ENCODE results near the gene APBB2.

Gene APBB2

GRCh38 chr4:41142376-41143310 is 71.7 kb downstream of the APBB2 start:
- TF ChIP-seq, protein P1, sequence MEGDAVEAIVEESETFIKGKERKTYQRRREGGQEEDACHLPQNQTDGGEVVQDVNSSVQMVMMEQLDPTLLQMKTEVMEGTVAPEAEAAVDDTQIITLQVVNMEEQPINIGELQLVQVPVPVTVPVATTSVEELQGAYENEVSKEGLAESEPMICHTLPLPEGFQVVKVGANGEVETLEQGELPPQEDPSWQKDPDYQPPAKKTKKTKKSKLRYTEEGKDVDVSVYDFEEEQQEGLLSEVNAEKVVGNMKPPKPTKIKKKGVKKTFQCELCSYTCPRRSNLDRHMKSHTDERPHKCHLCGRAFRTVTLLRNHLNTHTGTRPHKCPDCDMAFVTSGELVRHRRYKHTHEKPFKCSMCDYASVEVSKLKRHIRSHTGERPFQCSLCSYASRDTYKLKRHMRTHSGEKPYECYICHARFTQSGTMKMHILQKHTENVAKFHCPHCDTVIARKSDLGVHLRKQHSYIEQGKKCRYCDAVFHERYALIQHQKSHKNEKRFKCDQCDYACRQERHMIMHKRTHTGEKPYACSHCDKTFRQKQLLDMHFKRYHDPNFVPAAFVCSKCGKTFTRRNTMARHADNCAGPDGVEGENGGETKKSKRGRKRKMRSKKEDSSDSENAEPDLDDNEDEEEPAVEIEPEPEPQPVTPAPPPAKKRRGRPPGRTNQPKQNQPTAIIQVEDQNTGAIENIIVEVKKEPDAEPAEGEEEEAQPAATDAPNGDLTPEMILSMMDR (conservative IDR thresholded peaks at IDR 0.05; ENCODE audit: low read depth, low read length) = no peak
- no peak for DNase-seq (ENCODE audit: low read depth)
- no peak overlapping the region for H3K4me3 ChIP-seq (ENCODE audit: low read length)

GRCh38 chr4:41141900-41142299 is 72.4 kb downstream of the APBB2 start:
- no peak overlapping the region for H3K4me3 ChIP-seq (ENCODE audit: low read length)
- TF ChIP-seq, protein P1 (conservative IDR thresholded peaks at IDR 0.05; ENCODE audit: low read depth, low read length) = no peak
- no peak for DNase-seq (ENCODE audit: low read depth)

- H3K4me3 ChIP-seq (ENCODE audit: low read length) = no peak overlapping the region
- TF ChIP-seq, protein P1 (conservative IDR thresholded peaks at IDR 0.05; ENCODE audit: low read depth, low read length) = no peak
- DNase-seq (ENCODE audit: low read depth) = no peak
Observed at GRCh38 chr4:41140410-41140809, 73.9 kb downstream of the APBB2 start.

DNA sequence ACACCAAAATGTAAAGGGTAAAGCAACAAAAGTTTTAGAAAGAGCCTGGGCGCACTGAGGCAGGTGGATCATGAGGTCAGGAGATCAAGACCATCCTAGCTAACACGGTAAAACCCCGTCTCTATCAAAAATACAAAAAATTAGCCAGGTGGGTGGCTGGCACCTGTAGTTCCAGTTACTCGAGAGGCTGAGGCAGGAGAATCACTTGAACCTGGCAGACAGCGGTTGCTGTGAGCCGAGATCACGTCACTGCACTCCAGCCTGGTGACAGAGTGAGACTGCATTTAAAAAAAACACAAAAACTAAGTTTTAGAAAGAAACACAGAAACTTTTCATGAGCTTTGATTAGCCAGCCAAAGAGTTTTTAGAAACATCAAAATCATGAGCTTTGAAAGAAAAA is 76.5 kb downstream of the APBB2 start:
- DNase-seq (ENCODE audit: low read depth) = no peak
- no peak overlapping the region for H3K4me3 ChIP-seq (ENCODE audit: low read length)
- TF ChIP-seq, protein P1 (conservative IDR thresholded peaks at IDR 0.05; ENCODE audit: low read depth, low read length) = no peak

DNA sequence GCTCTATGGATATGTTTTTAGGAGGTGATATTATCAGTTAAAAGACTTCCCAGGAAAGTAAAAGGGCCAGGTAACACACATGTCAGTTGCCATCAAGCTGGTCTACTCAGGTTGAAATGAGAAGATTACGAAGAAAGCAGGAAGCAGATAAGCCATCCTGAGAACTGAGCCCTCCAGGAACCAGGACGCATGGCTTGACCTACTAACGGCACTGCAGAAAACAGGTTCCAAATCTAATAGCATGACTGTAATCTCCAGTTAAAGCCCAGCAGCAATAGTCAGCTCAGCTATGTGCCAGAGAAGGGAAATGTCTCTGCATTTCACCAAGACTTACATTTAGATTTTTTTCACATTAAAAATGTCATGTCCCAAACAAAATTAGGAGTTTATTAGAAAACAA is 77.9 kb downstream of the APBB2 start:
- TF ChIP-seq, protein P1 (conservative IDR thresholded peaks at IDR 0.05; ENCODE audit: low read depth, low read length) = no peak
- no peak overlapping the region for H3K4me3 ChIP-seq (ENCODE audit: low read length)
- DNase-seq (ENCODE audit: low read depth) = no peak

DNA sequence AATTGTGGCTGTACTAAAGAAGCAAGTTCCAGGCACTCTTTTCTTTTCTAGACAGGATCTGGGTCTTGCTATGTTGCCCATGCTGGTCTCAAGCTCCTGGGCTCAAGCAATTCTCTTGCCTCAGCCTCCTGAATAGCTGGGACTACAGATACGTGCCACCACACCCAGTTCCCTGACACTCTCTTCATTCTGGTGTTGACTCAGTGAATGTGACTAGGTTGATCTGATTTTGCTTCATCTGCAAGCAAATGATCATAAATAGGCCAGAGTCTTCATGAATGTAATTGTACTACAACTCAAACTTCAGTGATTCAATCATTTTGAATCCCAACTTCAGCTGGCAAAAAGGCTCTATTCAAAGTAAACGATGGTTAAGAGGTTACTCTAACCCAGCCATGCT is 78.5 kb downstream of the APBB2 start:
- H3K4me3 ChIP-seq (ENCODE audit: low read length) = no peak overlapping the region
- DNase-seq (ENCODE audit: low read depth) = no peak
- TF ChIP-seq, protein P1 (conservative IDR thresholded peaks at IDR 0.05; ENCODE audit: low read depth, low read length) = no peak

DNA sequence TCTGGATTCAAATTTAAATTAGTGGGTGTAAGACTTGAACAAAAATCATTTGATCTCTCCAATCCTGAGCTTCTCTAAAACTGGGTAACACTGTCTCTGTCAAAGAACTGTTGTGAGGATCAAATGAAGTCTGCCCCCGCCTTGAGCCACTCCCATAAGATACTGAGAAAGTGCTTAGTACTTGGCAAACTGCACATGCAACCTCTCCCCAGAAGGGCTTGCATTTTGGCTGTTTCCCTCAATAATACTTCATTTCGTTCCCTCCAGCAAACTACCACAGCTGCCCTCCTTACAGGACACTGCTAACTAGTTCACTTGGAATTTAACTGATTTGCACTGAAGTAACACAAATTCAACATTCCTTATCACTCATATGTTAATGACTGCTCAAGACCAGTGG is 79.8 kb downstream of the APBB2 start:
- no peak overlapping the region for H3K4me3 ChIP-seq (ENCODE audit: low read length)
- DNase-seq (ENCODE audit: low read depth) = no peak
- TF ChIP-seq, protein P1 (conservative IDR thresholded peaks at IDR 0.05; ENCODE audit: low read depth, low read length) = no peak

Data from retinal pigment epithelial cell (primary cell).